ENCODE measurements around the gene C4orf36.
"Not testable (repeated sequence)": the region's sequence is repeated elsewhere in the genome, so short reads cannot be mapped to it uniquely, and the experiment has no call there.

The C4orf36 gene

GRCh38 chr4:86916392-86916791, 24.2 kb upstream of the C4orf36 start:
- no peak for DNase-seq

- DNase-seq = no peak
Observed at GRCh38 chr4:86910820-86911684, 18.8 kb upstream of the C4orf36 start.

- DNase-seq = no peak
Observed at GRCh38 chr4:86910369-86910768, 18.1 kb upstream of the C4orf36 start.

- DNase-seq = no peak
Observed at GRCh38 chr4:86909546-86910295, 17.5 kb upstream of the C4orf36 start.

GRCh38 chr4:86908251-86908657, 16.0 kb upstream of the C4orf36 start:
- no peak for DNase-seq

GRCh38 chr4:86901864-86902263, 9.6 kb upstream of the C4orf36 start:
- DNase-seq = no peak

GRCh38 chr4:86898562-86898961, 6.3 kb upstream of the C4orf36 start:
- DNase-seq = no peak

GRCh38 chr4:86896596-86896995, 4.4 kb upstream of the C4orf36 start:
- DNase-seq = no peak

- no peak for DNase-seq
Observed at GRCh38 chr4:86895692-86896488, 3.7 kb upstream of the C4orf36 start.

- no peak for DNase-seq
Observed at GRCh38 chr4:86894455-86894854, 2.2 kb upstream of the C4orf36 start.

GRCh38 chr4:86893136-86893535, 914 bp upstream of the C4orf36 start:
- no peak for DNase-seq

- no peak for DNase-seq
Observed at GRCh38 chr4:86892636-86892960, 376 bp upstream of the C4orf36 start.

- DNase-seq = peak; percentile 33
Observed at GRCh38 chr4:86890790-86891189, 1.4 kb downstream of the C4orf36 start.

- no peak for DNase-seq
Observed at GRCh38 chr4:86879641-86880040, 12.6 kb downstream of the C4orf36 start.

- DNase-seq = no peak
Observed at GRCh38 chr4:86878640-86879039, 13.6 kb downstream of the C4orf36 start.

- DNase-seq = no peak
Observed at GRCh38 chr4:86876894-86877685, 15.1 kb downstream of the C4orf36 start.

- not testable (repeated sequence) for DNase-seq
Observed at GRCh38 chr4:86875436-86875835, 16.8 kb downstream of the C4orf36 start.

GRCh38 chr4:86872135-86872534, 20.1 kb downstream of the C4orf36 start:
- DNase-seq = no peak

GRCh38 chr4:86870442-86871069, 21.7 kb downstream of the C4orf36 start:
- no peak for DNase-seq

GRCh38 chr4:86857341-86858052, 34.7 kb downstream of the C4orf36 start:
- no peak for DNase-seq

GRCh38 chr4:86856896-86857295, 35.3 kb downstream of the C4orf36 start:
- DNase-seq = no peak

Data from right hindlimb (tissue), 1 donor.